Right forelimb (tissue), 1 donor: ENCODE measurements around the gene SPDEF.

ENCODE experiments used
- DNase-seq: peaks from one replicate; pipeline ENCODE4 v3.0.0-alpha.2; 2018

SPDEF gene

GRCh38 chr6:34556031-34556471 lies at the start of gene SPDEF:
Gene SPDEF, minus strand, starts transcription at chr6:34556329. Its CDS starts 11,874 bp downstream, at chr6:34544455.
- no peak for DNase-seq

- DNase-seq = no peak
Measured at GRCh38 chr6:34603707-34604106, 47.6 kb upstream of the SPDEF start.

GRCh38 chr6:34602318-34603111 lies 46.4 kb upstream of the SPDEF start:
- DNase-seq = no peak

- DNase-seq = no peak
Measured at GRCh38 chr6:34601706-34602105, 45.6 kb upstream of the SPDEF start.

GRCh38 chr6:34600796-34601195 lies 44.7 kb upstream of the SPDEF start:
- DNase-seq = no peak

GRCh38 chr6:34600101-34600500 lies 44.0 kb upstream of the SPDEF start:
- no peak for DNase-seq

GRCh38 chr6:34598712-34599111 lies 42.6 kb upstream of the SPDEF start:
- no peak for DNase-seq

- no peak for DNase-seq
Measured at GRCh38 chr6:34597605-34598353, 41.6 kb upstream of the SPDEF start.

- DNase-seq = no peak
Measured at GRCh38 chr6:34596798-34597197, 40.7 kb upstream of the SPDEF start.

- DNase-seq = no peak
Measured at GRCh38 chr6:34595332-34596184, 39.4 kb upstream of the SPDEF start.

- no peak for DNase-seq
Measured at GRCh38 chr6:34593701-34594100, 37.6 kb upstream of the SPDEF start.

- no peak for DNase-seq
Measured at GRCh38 chr6:34592208-34592952, 36.3 kb upstream of the SPDEF start.

GRCh38 chr6:34589691-34590090 lies 33.6 kb upstream of the SPDEF start:
- no peak for DNase-seq

GRCh38 chr6:34589140-34589539 lies 33.0 kb upstream of the SPDEF start:
- DNase-seq = no peak

GRCh38 chr6:34587851-34588250 lies 31.7 kb upstream of the SPDEF start:
- DNase-seq = no peak

GRCh38 chr6:34587325-34587724 lies 31.2 kb upstream of the SPDEF start:
- DNase-seq = no peak

GRCh38 chr6:34586327-34587040 lies 30.4 kb upstream of the SPDEF start:
- DNase-seq = no peak

GRCh38 chr6:34585512-34586061 lies 29.5 kb upstream of the SPDEF start:
- no peak for DNase-seq

GRCh38 chr6:34585108-34585507 lies 29.0 kb upstream of the SPDEF start:
- no peak for DNase-seq

- DNase-seq = no peak
Measured at GRCh38 chr6:34584694-34585093, 28.6 kb upstream of the SPDEF start.

- DNase-seq = no peak
Measured at GRCh38 chr6:34583861-34584604, 27.9 kb upstream of the SPDEF start.
